GM21447 (cell line): ENCODE results near the gene DMBT1.

Experiments used
- ATAC-seq: cut with Tn5 transposase; IDR thresholded peaks from one replicate; pipeline ENCODE4 v1.9.1; 2021; ENCODE audit not compliant: unreplicated experiment

The DMBT1 gene

DNA sequence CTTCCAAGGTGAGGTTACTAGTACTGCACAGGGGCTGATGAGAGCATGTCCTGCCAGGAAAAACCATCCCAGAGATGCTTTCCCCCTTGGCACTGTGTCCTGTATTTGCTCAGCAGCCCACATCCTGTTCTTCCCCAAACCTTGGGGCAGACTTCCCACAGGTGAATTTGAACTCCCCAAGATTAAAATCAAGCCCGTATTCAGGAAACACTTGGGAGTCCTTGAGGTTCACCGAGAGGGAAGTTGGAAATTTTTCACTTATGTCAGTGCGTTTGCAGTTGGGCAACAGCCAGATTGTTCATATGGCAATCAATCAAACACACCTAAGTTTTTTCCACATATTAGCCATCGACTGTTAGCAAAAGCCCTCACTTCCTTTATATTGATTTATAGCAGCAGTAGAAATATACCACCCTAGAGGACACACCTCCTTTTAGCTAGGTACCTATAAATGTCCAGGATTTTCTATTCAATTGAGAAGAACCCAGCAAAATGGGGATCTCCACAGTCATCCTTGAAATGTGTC is at the start of gene DMBT1:
TSS of gene DMBT1 (plus strand) at position 476 of the 526 bp plus-strand sequence. CDS start at position 493, 17 bp downstream.
- ATAC-seq: no peak

GRCh38 chr10:122513053-122513452 is 47.5 kb upstream of the DMBT1 start:
- ATAC-seq: no peak

DNA sequence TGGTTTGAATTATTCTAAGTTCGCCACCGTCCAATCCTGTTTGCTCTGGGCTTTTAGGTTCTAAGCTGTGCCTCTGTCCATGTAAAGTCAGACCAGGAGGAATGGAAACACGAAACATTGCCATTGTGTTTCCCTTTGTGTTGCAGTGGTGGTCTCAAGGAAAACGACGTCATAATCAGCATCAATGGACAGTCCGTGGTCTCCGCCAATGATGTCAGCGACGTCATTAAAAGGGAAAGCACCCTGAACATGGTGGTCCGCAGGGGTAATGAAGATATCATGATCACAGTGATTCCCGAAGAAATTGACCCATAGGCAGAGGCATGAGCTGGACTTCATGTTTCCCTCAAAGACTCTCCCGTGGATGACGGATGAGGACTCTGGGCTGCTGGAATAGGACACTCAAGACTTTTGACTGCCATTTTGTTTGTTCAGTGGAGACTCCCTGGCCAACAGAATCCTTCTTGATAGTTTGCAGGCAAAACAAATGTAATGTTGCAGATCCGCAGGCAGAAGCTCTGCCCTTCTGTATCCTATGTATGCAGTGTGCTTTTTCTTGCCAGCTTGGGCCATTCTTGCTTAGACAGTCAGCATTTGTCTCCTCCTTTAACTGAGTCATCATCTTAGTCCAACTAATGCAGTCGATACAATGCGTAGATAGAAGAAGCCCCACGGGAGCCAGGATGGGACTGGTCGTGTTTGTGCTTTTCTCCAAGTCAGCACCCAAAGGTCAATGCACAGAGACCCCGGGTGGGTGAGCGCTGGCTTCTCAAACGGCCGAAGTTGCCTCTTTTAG is 46.3 kb upstream of the DMBT1 start:
- ATAC-seq: no peak

DNA sequence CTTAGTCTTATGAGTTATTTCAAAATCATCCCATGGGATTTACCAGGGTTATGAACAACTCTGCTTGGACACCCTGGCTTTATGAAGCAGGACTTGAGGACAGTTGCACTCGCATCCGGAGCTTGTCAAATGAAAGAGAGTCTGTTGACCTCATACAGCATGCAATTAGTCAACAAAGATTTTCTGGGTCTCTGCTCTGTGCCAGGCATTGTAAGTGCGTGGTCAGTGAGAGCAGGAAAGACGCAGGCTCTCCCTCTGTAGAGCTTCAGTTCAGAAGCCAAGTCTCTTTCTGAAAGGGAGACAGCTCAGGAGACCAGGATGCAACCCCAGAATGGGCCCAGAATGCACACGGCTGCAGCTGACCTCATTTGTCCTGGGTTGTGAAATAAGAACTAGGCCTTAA is 45.5 kb upstream of the DMBT1 start:
- ATAC-seq: no peak

DNA sequence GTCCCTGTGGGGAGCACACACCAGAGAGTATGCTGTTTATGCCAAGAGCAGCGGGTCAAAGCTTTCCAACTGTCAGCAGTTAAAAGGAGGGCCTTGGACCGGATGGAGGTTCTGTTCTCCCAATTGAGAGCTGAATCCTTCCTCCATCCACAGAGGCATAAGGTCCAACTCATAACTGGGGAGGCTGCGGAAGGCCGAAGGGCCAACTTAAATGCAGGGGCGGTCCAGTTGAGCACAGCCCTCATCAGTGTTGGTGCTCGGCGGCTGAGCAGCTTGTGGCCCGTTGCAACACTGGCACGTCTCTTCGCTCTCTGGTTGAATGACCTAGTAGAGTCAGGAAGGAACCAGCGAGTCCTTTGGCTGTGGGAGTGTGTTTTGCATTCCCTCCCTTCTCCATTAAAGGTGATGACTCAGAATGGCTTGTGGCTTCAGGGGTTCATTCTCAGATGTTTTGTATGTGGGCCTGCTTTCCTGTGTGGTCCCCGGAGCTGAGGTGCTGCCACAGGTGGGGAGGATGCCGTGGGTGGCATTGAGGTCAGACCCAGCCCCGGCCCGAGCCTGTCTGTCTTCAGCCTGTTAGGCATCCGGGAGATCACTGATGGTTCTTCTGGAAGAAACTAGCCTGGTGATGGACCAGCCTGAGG is 44.8 kb upstream of the DMBT1 start:
- ATAC-seq: peak; percentile 51

DNA sequence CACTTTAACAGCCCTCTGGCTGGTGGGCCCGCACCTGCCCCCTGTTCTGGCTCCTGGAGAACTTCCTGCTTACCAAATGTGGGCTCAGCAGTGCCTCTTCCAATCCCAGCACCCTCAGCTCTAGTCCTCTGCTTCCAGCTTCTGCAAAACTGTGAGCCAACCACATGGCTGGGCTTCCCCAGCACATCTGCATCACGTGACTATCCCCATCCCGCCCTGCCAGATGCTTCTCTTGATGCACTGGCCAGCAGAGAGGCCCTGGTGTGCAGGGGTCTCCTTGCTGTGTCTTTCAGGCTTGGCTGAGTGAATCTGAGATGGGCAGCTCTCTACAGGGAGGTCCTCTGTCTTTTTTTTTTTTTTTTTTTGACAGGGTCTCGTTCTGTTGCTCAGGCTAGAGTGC is 43.8 kb upstream of the DMBT1 start:
- ATAC-seq: no peak

- ATAC-seq: no peak
Observed at GRCh38 chr10:122519144-122519543, 41.4 kb upstream of the DMBT1 start.

- ATAC-seq: no peak
Observed at GRCh38 chr10:122519873-122520272, 40.7 kb upstream of the DMBT1 start.

- no peak for ATAC-seq
Observed at GRCh38 chr10:122521011-122521410, 39.5 kb upstream of the DMBT1 start.

- ATAC-seq: no peak
Observed at GRCh38 chr10:122524811-122525210, 35.7 kb upstream of the DMBT1 start.

GRCh38 chr10:122525788-122526187 is 34.8 kb upstream of the DMBT1 start:
- ATAC-seq: no peak

DNA sequence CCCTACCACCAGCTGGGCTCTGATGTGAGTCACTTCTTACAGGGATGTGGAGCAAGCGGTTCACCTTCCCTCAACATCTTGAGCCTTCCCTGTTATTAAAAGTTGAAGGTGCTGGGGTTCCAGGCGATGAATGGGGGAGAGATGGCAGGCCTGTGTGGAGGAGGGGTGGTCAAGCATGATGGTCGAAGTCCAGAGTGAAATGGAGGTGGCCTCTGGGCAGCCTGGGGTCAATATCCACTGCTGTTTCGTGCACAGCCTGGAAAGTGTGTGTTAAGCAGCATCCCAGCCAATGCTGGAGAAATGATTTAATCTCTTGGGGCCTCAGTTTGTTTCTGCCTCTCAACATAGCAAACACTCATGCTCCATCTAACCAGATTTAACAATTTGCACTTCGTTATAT is 33.7 kb upstream of the DMBT1 start:
- no peak for ATAC-seq

- no peak for ATAC-seq
Observed at GRCh38 chr10:122530177-122530576, 30.4 kb upstream of the DMBT1 start.

DNA sequence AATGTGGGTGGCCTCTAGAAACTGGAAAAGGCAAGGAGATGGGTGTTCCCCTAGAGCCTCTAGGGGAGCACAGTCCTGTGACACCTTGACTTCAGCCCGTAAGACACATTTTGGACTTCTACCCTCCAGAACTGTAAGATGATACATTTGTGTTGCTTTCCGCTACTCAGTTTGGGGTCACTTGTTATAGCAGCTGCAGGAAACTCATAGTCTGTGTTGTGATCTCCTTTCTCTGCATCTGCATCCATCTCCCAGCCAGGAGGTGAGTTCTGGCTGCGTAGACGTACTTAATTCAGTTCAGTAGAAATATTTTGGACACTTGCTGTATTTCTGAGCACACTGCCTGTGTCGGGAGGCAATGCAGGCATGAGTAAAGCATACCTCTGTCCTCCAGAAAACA is 29.3 kb upstream of the DMBT1 start:
- no peak for ATAC-seq

DNA sequence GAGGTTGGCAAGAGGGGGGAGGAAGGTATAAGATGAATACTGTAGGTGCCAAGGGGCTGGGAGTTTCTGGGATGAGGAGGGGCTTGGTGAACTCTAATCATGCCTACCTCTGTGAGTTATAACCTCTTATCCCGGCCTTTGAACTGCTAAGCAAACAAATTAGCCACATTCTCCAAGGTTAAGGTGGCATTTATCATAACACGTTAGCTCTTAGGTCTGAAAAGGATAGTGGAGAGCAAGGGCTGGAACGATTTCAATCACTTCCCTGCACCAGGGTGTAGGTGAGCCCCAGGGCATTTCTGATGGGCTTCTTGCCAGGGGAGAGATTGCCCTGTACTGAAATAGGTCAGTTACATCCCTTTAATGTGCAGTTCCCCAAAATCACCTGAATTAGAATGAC is 28.6 kb upstream of the DMBT1 start:
- no peak for ATAC-seq

- no peak for ATAC-seq
Observed at GRCh38 chr10:122532601-122533296, 27.8 kb upstream of the DMBT1 start.

- no peak for ATAC-seq
Observed at GRCh38 chr10:122537545-122537944, 23.0 kb upstream of the DMBT1 start.

DNA sequence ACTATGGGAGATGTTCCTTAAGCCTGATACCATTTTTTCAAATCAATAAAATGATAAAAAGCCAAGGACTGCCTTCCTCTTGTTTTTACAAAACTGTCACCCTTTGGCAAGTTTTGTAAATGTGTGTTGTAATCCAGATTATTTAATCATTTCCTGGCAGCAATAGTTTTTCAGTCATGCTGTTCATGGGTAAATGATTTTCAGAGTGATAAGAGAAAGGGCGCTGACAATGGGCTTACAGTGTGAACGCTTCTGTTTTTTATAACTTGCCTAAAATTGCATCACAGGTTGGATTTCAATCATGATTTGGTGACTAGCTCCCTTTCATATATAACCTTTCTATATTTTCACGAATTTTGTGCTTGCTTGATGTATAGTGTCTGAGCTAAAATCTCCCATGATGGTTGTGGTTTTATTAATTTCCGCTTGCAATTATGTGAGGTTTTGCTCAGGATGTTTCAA is 19.0 kb upstream of the DMBT1 start:
- no peak for ATAC-seq

GRCh38 chr10:122543676-122544445 is 16.7 kb upstream of the DMBT1 start:
- ATAC-seq: no peak

GRCh38 chr10:122544493-122544892 is 16.1 kb upstream of the DMBT1 start:
- no peak for ATAC-seq

GRCh38 chr10:122546242-122546641 is 14.3 kb upstream of the DMBT1 start:
- ATAC-seq: no peak
